GM19372 (cell line): ENCODE measurements around the gene SLC12A7.
"Not testable (repeated sequence)": the region's sequence is repeated elsewhere in the genome, so short reads cannot be mapped to it uniquely, and the experiment has no call there.

Source experiments
- ATAC-seq: cut with Tn5 transposase; IDR thresholded peaks from one replicate; pipeline ENCODE4 v1.9.1; 2021; ENCODE audit warnings: mild to moderate bottlenecking, low read depth, moderate library complexity; ENCODE audit not compliant: unreplicated experiment

Gene SLC12A7

GRCh38 chr5:1003296-1003937 lies 108.4 kb downstream of the SLC12A7 start:
- no peak for ATAC-seq

DNA sequence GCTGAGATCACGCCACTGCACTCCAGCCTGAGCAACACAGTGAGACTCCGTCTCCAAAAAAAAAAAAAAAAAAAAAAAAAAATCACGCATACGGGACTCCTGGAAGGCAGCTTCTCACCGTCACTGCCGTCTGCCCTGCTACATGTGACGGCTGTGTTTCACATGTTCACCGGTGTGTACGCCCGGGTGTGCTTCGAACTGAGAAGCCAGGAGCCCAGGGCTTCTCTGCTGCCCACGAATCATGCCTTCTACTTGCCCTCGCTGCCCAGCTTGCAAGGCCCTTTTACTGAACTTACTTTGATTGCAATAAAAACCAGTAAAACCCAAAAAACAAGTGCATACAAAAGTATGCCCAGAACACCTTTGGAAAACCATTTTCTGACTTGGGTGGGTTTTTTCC lies 109.0 kb downstream of the SLC12A7 start:
- no peak for ATAC-seq

- ATAC-seq, result no peak
Measured at GRCh38 chr5:1002271-1002546, 109.7 kb downstream of the SLC12A7 start.

GRCh38 chr5:1001406-1002270 lies 110.2 kb downstream of the SLC12A7 start:
- ATAC-seq, result no peak

DNA sequence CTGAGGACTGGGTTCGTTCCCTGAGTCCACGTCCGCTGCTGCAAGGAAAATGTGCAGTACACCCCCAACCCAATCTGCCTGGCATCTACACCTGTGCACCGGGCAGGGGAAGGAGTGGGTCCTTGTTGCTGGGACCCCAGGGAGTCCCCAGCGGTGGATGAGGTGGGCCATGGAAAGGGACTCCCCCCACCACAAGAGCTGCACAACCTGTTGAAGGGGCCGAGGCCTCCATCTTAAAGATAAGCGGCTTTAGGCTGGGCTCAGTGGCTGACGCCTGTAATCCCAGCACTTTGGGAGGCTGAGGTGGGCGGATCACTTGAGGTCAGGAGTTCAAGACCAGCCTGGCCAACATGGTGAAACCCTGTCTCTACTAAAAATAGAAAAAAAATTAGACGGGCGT lies 111.0 kb downstream of the SLC12A7 start:
- ATAC-seq, result not testable (repeated sequence)
